SK-N-MC (cell line): Measurements from ENCODE around the gene ADGRA1.
"Not testable (repeated sequence)": the region's sequence is repeated elsewhere in the genome, so short reads cannot be mapped to it uniquely, and the experiment has no call there.

Experiments
- DNase-seq: peaks from one replicate; pipeline ENCODE4 v3.0.0-alpha.2; 2011; ENCODE audit warnings: low read depth, low spot score
- H3K27ac ChIP-seq: fragments of 200-600 bp; sonication (generic); 2 replicates; pipeline ENCODE4 v1.5.1; 2016; ENCODE audit warnings: mixed run types
- H3K36me3 ChIP-seq: fragments of 200-600 bp; sonication (generic); 2 replicates; pipeline ENCODE4 v1.6.1; 2017; ENCODE audit warnings: antibody characterized with exemption, low read length, mixed read lengths; ENCODE audit not compliant: insufficient read depth
- H3K4me3 ChIP-seq: fragments of 200-600 bp; sonication (generic); 2 replicates; pipeline ENCODE4 v1.5.1; 2016
- H3K9ac ChIP-seq: fragments of 200-600 bp; sonication (generic); 2 replicates; pipeline ENCODE4 v1.8.0; 2017; ENCODE audit warnings: mixed run types, mixed read lengths; ENCODE audit not compliant: insufficient read length
- H3K9me3 ChIP-seq: fragments of 200-600 bp; sonication (generic); 2 replicates; pipeline ENCODE4 v1.6.1; 2017; ENCODE audit warnings: low read depth, mild to moderate bottlenecking, antibody characterized with exemption, low read length, moderate library complexity, mixed read lengths
- EZH2 ChIP-seq: fragments of 200-600 bp; sonication (generic); IDR thresholded peaks from one replicate; pipeline ENCODE4 v1.6.1; 2017; ENCODE audit warnings: antibody characterized with exemption
- FOXP2 ChIP-seq: optimal IDR thresholded peaks from 2 replicates; pipeline ENCODE3; 2011; ENCODE audit warnings: mild to moderate bottlenecking, moderate library complexity; ENCODE audit not compliant: insufficient read depth; ENCODE audit errors: extremely low read length, control extremely low read depth
- POLR2AphosphoS5 ChIP-seq: IDR thresholded peaks from 2 replicates; pipeline ENCODE4 v1.6.1; 2012; ENCODE audit warnings: mild to moderate bottlenecking, low read depth, low read length, borderline replicate concordance

Gene ADGRA1

DNA sequence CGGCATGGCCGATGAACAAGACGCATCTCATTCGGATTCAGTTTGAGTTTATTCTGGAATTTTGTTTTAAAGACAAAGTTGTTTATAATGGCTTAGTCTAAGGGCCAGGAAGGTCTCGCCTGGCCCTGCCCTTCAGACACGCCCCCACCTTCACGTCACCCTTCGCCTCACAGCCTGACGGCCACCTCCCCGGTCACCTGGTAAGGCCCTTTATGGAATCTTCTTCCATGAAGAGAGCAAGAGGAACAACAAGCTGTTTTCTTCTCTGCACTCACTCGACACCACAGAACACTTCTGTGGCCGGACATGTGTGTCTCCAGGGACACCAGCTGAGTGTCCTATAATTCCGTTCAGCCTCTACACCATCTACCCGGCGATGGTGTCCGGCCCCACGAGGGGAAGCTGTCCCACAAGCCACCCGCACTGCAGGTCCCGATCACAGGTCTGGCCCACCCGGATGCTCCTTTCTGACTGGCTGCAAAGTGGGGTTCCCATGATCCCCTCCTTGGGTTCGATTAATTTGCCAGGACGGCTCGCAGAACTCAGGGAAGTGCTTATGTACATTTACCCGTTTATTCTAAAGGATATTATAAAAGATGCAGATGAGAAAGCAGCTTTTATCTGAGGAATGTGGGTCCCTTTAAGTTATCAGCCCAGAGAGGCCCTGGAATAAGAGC, 54.9 kb downstream of the ADGRA1 start:
- Histone ChIP-seq H3K9me3 (no peaks in the 10 kb centered on the region), H3K36me3 (no peaks in the 10 kb centered on the region), H3K4me3 (no peak overlapping the region), H3K27ac (no peak overlapping the region), H3K9ac (no peak overlapping the region)
- DNase-seq, result no peak
- TF ChIP-seq EZH2 (no peak), POLR2AphosphoS5 (no peak), FOXP2 (no peak)

DNA sequence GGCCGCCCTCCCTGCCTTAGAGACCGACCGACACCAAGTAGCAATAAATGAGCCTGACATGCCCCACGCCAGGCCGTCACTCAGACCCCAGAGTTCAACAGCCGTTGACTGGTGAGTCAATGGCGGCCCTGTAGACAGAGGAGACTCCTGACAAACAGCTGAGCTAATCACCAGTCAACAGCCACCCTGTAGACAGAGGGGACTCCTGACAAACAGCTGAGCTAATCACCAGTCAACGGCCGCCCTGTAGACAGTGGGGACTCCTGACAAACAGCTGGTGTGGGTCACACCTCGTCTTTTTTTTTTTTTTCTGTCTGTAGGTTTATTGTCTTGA, 55.4 kb downstream of the ADGRA1 start:
- no peaks in the 10 kb centered on the region for H3K9me3 ChIP-seq
- H3K27ac ChIP-seq, result no peak overlapping the region
- no peak overlapping the region for H3K9ac ChIP-seq
- no peak overlapping the region for H3K4me3 ChIP-seq
- TF ChIP-seq POLR2AphosphoS5 (no peak), FOXP2 (no peak), EZH2 (no peak)
- no peaks in the 10 kb centered on the region for H3K36me3 ChIP-seq
- no peak for DNase-seq

DNA sequence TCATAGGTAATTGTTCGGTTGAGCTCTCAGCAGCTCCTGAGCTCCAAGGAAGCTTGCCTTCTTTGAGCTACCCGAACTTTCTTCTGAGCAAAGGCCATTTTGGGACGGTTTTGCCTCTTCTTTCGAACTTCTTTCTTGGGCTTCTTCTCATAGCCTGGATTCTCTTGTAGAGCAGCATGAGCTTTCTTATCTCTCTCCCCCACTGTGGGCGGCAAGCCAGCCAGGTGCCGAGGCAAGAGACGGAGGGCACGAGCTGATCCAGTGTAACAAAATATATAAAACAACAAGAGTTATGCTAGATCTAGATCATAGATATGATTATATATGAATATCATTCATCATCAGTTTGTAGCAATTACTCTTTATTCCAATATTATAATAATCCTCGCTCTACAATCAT, 55.8 kb downstream of the ADGRA1 start:
- TF ChIP-seq EZH2 (no peak), POLR2AphosphoS5 (no peak), FOXP2 (no peak)
- H3K27ac ChIP-seq, result no peak overlapping the region
- no peak overlapping the region for H3K9ac ChIP-seq
- no peak overlapping the region for H3K4me3 ChIP-seq
- DNase-seq, result no peak
- no peaks in the 10 kb centered on the region for H3K9me3 ChIP-seq
- H3K36me3 ChIP-seq, result no peaks in the 10 kb centered on the region

DNA sequence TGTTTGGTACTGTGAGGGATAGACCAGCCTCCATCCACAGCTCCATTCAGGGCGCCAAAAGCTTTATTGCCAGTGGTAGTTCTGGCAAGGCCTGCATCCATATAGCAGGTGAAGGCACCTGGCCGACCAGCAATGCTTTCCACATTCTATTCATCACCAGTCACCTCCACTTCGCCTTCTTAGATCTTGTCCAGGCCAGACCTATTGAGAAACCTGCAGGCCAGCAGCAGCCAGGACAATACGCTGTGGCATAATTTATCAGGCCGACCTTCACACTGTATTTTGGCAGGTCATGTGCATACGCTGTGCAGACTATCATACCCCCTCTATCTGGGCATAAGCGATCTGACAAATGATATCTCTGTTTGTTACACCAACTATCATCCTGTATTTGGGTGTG, 57.0 kb downstream of the ADGRA1 start:
- DNase-seq, result no peak
- Histone ChIP-seq H3K9me3 (no peaks in the 10 kb centered on the region), H3K27ac (no peak overlapping the region), H3K9ac (no peak overlapping the region), H3K4me3 (no peak overlapping the region), H3K36me3 (no peaks in the 10 kb centered on the region)
- TF ChIP-seq POLR2AphosphoS5, result no peak
- no peak for TF ChIP-seq FOXP2
- no peak for TF ChIP-seq EZH2

DNA sequence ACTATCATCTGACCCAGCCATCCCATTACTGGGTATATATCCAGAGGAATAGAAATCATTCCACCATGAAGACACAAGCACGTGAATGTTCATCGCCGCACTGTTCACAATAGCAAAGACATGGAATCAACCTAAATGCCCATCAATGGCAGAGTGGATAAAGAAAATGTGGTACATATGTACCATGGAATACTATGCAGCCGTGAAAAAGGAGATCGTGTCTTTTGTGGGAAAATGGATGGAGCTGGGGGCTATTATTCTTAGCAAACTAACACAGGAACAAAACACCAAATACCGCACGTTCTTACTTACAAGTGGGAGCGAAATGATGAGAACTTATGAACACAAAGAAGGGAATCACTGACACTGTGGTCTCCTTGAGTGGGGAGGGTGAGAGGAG, 62.5 kb downstream of the ADGRA1 start:
- Histone ChIP-seq H3K9me3 (no peaks in the 10 kb centered on the region), H3K9ac (no peak overlapping the region), H3K36me3 (no peaks in the 10 kb centered on the region), H3K4me3 (no peak overlapping the region), H3K27ac (no peak overlapping the region)
- DNase-seq, result no peak
- no peak for TF ChIP-seq FOXP2
- TF ChIP-seq POLR2AphosphoS5, result no peak
- TF ChIP-seq EZH2, result no peak

DNA sequence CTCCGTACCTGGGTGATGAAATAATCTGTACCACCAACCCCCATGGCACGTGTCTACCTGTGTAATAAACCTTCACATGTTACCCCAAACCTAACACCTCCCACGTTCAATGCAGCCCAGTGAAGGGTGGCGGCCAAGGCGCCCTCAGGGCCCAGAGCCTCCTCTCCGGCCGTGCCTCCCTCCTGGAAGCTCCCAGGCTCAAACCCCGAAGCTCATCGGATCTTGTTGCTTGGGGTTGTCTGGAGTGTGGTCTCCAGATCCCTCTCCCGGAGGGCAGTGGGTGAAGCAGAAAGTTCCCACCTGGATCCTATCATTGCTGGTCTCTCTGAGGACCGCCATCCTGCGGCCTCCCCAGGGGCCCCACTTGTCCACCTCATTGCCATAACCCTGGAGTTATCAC, 62.9 kb downstream of the ADGRA1 start:
- Histone ChIP-seq H3K36me3 (no peaks in the 10 kb centered on the region), H3K9me3 (no peaks in the 10 kb centered on the region), H3K4me3 (no peak overlapping the region), H3K9ac (no peak overlapping the region), H3K27ac (no peak overlapping the region)
- TF ChIP-seq POLR2AphosphoS5 (no peak), FOXP2 (no peak), EZH2 (no peak)
- DNase-seq, result no peak

DNA sequence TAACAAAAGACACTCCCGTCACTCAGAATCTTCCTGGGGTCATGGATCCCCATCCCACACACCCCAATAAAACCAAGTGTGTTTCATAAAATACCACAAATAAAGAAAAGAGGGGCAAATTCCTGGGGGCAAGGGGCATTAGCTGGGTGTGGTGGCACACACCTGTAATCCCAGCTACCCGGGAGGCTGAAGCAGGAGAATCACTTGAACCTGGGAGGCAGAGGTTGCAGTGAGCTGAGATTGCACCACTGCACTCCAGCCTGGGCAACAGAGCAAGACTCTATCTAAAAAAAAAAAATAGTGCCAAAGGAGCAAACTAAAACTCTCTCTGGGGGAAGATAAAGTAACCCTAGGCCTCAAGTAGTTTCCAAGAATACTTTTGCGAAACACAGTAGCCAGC, 63.3 kb downstream of the ADGRA1 start:
- not testable (repeated sequence) for H3K36me3 ChIP-seq, H3K27ac ChIP-seq, DNase-seq, H3K9ac ChIP-seq, H3K9me3 ChIP-seq, H3K4me3 ChIP-seq

DNA sequence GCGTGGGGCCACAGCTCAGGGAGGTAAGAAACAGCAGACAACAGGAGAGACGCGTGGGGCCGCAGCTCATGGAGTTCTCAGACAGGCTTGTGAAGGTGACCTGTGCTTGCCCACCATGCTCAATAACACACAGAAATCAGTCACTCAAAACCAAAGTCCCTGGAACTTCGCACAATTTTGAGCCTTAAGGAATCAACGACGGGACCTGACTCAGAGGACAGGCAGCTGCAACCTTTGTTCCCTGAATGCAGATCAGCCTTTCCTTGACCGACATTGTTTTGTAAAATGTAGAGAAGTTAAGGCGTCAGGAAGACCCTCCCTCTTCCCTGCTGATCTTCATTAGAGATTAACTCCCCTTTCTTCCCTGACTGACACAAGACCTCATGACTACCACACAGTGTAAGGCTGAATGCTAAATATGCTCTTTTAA, 63.8 kb downstream of the ADGRA1 start:
- H3K36me3 ChIP-seq, result no peaks in the 10 kb centered on the region

DNA sequence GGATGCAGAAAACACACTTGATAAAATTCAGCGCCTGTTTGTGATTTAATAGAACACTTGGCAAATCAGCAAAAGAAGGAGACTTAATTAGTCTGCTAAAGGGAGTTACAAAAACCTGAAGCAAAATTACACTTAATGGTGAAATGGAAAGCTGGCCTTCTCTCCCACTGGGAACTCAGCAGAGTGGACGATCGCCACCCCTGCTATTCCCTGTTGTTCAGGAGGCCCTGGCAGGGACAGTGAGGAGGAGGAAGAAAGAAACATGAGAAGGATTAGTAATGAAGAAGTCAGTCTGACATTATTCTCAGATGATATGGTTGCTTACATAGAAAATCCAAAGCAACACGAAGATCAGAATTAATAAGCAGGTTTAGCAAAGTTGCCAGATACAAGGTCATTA, 66.7 kb downstream of the ADGRA1 start:
- no peaks in the 10 kb centered on the region for H3K36me3 ChIP-seq
- no peak for TF ChIP-seq FOXP2
- TF ChIP-seq POLR2AphosphoS5, result no peak
- no peak for TF ChIP-seq EZH2
- no peak overlapping the region for H3K4me3 ChIP-seq
- no peaks in the 10 kb centered on the region for H3K9me3 ChIP-seq
- H3K27ac ChIP-seq, result no peak overlapping the region
- no peak overlapping the region for H3K9ac ChIP-seq
- DNase-seq, result no peak

More for the DNA sequence above, 63.8 kb downstream of the ADGRA1 start:
- no peak overlapping the region for H3K4me3 ChIP-seq
- no peak overlapping the region for H3K27ac ChIP-seq
- TF ChIP-seq FOXP2, result no peak
- TF ChIP-seq EZH2, result no peak
- TF ChIP-seq POLR2AphosphoS5, result no peak
- H3K9ac ChIP-seq, result no peak overlapping the region
- no peak for DNase-seq
- no peaks in the 10 kb centered on the region for H3K9me3 ChIP-seq
